Measurements from ENCODE around the gene GJA3.

The GJA3 gene

GRCh38 chr13:20160306-20161274 lies at the start of gene GJA3:
TSS of gene GJA3 (minus strand) at chr13:20161052. CDS start at chr13:20143288, 17,764 bp downstream.
- DNase-seq = peak; percentile 12 to 38 (median 34)

DNA sequence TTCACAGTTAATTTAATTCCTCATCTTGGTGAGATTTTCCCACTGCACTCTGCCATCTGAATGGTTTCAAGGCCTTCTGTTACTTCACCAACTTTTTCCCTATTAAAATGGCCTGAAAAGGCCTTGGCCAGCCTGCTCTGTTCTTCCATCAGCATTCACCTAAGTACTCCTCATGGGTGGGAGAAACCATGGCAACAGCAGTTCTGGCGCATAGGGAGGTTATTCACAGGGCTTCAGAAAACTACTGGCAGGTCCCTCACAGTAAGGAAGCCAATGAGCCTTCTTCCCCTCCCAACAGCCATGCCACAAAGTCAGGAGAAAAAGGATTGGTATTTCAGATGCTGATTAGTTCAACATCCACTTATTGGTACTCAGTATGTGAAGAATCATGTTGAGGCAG lies 49.1 kb upstream of the GJA3 start:
- no peak for DNase-seq

DNA sequence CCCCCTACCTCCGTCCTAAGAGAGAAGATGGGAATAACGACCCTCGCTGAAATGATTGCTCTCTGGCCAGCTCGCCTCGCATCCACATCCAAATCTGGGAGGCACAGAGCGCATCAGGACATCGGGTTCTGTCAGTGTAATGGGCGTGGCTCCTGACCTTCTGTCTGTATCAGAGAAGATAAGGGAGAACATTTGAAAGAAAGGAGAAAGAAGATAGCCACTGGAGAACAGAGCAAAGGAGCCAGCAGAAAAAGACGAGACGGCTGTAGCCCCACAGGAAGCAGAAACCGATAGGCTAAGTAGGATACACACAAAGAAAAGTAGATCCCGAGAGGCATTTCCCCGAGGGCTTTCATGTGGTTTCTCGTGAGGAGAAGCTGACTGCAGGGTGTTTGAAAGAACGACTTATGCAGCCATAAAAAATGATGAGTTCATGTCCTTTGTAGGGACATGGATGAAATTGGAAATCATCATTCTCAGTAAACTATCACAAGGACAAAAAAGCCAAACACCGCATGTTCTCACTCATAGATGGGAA lies 45.9 kb upstream of the GJA3 start:
- DNase-seq = no peak

DNA sequence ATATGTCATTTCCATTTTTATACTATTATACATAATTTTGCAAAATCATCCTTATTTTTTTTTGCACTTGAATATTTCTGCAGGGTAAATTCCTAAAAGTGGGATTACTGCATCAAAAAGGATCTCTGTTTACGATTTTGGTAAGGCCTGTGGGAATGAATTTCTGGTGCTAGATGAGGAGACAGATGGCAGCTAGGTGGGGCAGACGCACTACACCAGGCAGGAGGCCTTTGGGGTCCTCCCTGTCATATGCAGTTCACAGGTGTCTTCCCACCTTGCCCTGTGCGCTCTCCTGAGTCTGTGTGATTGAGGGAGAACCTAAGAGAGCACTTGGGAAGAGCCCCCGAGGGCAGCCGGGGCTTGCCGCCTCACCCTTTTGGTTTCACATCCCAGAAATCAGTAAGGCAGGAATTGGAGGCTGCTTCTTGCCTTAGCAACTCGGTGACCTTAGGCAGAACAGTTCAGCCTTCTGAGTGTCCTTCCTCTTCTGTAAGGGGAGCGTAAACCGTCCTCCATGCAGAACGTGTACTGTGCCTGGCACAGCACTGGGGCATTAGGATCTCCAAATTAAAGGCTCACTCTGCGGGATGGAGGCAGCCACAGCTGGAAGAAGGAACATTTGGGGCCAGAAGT lies 45.3 kb upstream of the GJA3 start:
- no peak for DNase-seq

GRCh38 chr13:20198781-20199180 lies 37.9 kb upstream of the GJA3 start:
- DNase-seq = no peak

GRCh38 chr13:20197361-20197834 lies 36.5 kb upstream of the GJA3 start:
- DNase-seq = peak in 3 of 6 experiments; percentile 23 to 74 (median 69)

GRCh38 chr13:20195801-20196200 lies 34.9 kb upstream of the GJA3 start:
- DNase-seq = no peak

GRCh38 chr13:20193907-20194631 lies 33.2 kb upstream of the GJA3 start:
- peak in 3 of 6 experiments; percentile 17 to 29 (median 25) for DNase-seq

- peak in 4 of 6 experiments; percentile 14 to 44 (median 21) for DNase-seq
These were observed 32.5 kb upstream of the GJA3 start for GRCh38 chr13:20193162-20193906.

- peak in 2 of 6 experiments; percentile 24 to 25 for DNase-seq
These were observed 31.9 kb upstream of the GJA3 start, which contains the start of gene GJB2 for GRCh38 chr13:20192836-20193161. TSS of gene GJB2 (minus strand) at chr13:20192938. CDS start at chr13:20189581, 3,357 bp downstream.

DNA sequence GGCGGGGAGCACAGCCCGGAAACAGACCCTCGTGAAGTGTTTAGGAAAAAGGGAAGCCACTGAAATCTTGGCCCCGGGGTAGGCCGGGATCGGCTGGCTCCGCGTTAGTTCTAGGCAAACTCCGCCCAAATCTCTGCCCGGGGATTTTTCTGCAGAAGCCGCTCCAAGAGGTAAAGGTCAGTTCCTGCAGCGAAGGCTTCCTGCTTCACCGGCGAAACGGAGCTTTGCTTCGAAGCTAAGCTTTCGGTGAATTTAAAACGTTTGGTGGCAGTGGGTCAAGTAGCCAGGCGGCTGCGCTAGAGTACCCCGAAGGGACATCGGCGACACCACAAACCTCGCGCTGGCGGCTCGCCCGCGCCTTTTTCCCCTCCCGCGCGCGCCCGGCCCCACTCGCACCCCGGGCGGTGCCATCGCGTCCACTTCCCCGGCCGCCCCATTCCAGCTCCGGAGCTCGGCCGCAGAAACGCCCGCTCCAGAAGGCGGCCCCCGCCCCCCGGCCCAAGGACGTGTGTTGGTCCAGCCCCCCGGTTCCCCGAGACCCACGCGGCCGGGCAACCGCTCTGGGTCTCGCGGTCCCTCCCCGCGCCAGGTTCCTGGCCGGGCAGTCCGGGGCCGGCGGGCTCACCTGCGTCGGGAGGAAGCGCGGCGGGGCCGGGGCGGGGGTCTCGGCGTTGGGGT lies 31.4 kb upstream of the GJA3 start:
- DNase-seq = peak in 1 of 6 experiments; percentile 21

- no peak for DNase-seq
These were observed 30.7 kb upstream of the GJA3 start for GRCh38 chr13:20191311-20192157.

DNA sequence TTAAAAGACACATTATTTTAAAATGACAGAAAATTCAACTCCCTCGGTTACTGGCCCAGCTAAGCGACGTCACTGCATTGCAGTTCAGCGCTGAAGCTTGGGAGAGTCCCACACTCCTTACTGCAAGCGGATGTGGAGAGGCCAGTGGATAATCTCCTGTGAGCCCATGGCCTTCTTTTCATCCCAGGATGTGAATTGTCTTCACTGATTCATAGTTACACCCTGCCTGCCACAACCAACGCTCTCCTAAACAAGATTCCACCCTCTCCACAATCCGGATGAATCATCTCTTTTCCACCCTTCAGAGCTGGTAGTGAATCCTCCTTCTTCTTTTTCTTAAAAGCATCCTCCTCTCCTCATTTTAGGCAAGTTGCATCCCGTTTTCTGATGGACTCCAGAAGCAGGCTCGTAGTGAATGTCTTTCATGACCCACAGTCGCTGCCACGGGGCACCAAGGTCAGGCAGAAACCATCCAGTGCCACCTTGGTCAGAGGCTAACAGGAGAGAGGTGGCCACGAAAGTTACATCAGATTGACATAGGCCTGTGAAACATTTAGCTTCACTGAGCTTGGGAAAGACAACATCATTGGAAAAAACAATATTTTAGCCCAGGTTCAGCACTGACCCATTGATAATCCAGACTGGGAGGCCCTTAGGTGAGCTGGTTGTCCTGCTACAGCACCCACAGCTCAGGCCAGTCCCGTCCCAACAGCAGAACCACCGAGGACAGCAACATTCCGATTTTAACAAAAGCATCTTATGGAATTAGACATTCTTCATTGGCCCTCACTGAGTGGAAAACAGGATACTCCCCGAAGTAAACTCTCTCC lies 29.8 kb upstream of the GJA3 start:
- no peak for DNase-seq

GRCh38 chr13:20190076-20190475 lies 29.2 kb upstream of the GJA3 start:
- DNase-seq = no peak

DNA sequence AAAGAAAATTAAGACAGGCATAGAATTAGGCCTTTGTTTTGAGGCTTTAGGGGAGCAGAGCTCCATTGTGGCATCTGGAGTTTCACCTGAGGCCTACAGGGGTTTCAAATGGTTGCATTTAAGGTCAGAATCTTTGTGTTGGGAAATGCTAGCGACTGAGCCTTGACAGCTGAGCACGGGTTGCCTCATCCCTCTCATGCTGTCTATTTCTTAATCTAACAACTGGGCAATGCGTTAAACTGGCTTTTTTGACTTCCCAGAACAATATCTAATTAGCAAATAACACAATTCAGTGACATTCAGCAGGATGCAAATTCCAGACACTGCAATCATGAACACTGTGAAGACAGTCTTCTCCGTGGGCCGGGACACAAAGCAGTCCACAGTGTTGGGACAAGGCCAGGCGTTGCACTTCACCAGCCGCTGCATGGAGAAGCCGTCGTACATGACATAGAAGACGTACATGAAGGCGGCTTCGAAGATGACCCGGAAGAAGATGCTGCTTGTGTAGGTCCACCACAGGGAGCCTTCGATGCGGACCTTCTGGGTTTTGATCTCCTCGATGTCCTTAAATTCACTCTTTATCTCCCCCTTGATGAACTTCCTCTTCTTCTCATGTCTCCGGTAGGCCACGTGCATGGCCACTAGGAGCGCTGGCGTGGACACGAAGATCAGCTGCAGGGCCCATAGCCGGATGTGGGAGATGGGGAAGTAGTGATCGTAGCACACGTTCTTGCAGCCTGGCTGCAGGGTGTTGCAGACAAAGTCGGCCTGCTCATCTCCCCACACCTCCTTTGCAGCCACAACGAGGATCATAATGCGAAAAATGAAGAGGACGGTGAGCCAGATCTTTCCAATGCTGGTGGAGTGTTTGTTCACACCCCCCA lies 28.1 kb upstream of the GJA3 start:
- no peak for DNase-seq

DNA sequence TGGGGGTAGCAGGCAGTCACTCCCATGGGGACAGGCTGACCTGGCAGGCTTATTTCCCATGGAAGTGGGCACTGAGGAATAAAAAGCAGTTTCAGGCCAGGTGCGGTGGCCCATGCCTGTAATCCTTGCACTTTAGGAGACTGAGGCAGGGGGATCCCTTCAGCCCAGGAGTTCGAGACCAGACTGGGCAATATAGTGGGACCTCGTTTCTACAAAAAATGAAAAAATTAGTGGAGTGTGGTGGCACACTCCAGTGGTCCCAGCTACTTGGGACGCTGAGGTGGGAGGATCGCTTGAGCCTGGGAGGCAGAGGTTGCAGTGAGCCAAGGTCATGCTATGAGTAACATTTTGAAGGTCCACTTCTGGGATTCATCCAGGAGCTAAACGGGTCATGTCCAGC lies 25.9 kb upstream of the GJA3 start:
- DNase-seq = no peak

DNA sequence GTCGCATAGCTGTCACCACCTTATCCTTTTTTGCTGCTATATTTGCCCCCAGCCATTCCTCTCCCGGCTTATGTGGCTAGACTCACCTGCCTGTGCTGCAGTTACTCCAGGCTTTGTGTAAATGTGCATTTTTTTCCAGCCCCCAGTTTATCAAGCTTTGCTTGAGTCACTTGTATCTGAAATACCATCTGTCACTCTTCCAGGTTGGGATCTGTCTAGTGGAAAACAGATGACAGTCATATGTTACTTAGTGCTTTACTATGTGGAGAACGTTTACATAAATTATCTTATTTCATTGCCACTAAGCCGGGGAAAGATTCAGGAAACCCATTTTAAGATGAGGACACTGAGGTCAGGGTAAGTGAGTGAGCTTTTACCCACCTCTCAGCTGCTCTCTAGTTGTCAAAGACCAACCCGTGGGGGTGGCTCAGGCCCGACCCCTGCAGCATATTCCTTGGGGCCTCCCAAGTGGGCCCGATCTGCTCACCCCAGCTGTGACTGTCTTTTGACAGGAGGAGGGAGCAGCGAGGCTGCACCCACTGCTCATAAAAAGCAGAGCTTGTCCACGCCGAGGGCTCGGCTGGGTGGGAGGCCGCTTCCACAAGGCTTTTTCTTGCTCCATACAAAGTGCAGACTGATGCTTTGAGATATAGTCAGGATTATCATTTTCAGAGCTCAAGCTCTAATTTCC lies 24.7 kb upstream of the GJA3 start:
- no peak for DNase-seq

All from stimulated activated naive CD4-positive, alpha-beta T cell (primary cell).